HG03045 (cell line): ENCODE results near the gene RTRAF.

Experiments used
- ATAC-seq: cut with Tn5 transposase; IDR thresholded peaks from one replicate; pipeline ENCODE4 v1.9.1; 2021; ENCODE audit warnings: mild to moderate bottlenecking, moderate library complexity; ENCODE audit not compliant: unreplicated experiment

RTRAF gene

DNA sequence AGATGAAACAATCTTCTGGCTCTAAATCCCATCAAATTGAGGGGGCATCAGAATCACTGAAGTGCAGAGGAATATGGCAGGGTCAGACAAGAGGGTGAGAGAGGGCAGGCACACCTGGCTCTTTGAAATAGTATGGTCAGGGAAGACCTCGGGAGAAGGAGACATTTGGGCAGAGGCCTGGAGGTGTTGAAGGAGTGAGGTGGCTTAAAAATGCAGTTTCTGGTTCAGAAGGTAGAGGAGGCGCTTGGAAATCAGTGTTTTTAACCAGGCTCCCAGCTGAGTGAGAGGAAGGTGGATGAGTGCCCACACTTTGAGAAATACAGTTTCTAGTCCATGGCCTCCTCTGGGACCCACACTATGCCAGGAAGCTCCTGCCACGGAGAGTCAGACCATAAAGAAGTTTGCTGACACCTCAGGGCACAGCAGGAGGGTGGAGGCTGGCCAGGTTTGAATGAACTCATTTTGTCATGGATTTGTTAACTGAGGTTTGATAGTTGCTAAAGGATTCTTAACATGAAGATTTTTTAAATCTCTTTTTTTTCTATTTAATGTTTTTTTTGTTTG lies 59.4 kb downstream of the RTRAF start:
- no peak for ATAC-seq

DNA sequence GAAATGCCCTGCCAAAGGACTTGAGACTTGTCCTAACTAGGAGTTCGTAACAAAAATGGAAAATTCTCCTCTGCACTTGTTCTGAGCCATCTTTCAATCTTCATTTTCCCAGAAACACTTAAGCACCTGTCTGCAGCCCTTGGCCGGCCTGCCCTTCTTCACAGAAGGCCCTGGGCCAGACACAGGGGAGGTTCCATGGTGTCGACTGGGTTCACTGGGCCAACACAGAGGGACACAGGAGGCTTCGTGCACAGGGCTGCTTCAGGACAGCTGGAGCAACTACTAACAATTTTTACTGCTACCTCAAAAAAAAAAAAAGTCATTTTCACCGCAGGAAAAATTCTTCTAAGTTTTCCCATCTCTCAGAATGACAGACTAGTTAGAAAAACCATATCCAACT lies 59.9 kb downstream of the RTRAF start:
- no peak for ATAC-seq

DNA sequence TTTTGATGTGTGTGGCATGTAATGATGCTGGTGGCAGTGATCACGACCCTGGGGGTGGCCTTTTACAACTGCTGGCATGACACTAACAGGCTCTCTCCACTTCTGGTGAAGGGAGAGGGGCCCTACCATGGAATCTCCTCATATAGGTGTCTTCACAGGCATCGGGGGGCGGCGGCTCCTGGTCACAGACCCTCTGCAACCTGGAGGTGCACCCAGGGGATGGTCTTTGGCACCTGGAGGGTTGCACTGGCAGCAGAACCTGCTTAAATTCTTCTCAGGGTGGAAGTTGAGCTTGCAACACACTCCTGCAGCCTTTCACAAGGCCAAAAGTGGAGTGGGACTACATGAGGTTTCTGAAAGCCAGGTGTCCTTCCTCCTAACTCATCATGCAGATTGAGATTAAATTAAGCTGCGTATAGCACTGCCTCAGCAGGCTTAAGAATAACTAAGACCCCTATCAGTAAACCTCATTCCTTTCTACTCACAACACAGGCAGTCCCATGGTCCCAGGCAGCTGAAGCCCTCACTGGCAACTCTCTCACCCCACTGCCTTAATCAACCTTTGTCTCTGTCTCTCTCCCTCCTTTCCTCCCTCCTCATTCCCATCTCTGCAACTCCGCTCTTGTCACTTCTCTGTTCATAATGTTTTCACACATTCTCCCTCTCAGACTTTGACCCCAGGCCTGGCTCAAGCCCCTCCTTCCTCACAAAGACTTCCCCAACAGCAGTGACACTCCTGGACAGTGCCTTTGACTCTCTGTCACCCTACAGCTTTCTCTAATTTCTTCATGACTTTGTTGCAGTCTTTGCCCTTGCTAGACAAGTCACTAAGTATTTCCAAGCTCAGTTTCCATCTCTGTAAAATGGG lies 60.6 kb downstream of the RTRAF start:
- ATAC-seq: no peak

DNA sequence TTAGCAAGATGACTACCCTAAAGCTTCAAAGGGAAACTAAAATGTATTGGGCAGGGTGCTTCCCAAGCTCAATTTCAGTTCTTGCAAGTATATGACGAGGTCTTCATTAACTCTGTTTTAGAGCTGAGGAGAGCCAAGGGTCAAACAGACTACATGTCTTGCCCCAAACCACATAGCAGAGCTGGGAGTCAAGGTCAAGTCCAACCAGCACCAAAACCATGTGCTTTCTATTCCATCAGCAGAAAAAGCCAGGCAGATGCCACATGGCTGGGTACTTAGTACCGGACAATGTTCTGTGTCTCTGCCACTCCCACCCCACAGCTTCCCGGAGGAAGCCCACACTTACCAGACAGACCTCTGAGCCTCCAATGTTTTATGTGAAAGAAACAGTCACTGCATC lies 61.9 kb downstream of the RTRAF start:
- ATAC-seq: no peak

DNA sequence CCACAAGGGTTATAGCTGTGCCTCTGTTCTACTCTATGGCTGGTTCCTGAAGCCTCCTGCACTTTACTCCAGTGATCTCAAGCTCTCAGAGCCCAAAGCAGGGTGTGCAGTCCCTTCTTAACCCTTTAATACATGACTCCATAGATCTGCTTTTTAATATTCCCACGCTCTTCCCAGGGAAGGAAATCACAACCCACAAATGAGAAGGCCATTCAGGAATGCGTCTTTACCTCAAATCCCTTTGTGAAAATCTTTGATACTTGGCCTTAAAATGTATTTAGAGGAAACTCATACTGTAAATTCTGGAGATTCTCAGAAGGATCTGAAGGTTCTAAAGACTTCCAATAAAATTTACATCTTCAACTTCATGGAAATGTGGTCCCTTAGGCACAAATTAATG lies 62.5 kb downstream of the RTRAF start:
- ATAC-seq: no peak

DNA sequence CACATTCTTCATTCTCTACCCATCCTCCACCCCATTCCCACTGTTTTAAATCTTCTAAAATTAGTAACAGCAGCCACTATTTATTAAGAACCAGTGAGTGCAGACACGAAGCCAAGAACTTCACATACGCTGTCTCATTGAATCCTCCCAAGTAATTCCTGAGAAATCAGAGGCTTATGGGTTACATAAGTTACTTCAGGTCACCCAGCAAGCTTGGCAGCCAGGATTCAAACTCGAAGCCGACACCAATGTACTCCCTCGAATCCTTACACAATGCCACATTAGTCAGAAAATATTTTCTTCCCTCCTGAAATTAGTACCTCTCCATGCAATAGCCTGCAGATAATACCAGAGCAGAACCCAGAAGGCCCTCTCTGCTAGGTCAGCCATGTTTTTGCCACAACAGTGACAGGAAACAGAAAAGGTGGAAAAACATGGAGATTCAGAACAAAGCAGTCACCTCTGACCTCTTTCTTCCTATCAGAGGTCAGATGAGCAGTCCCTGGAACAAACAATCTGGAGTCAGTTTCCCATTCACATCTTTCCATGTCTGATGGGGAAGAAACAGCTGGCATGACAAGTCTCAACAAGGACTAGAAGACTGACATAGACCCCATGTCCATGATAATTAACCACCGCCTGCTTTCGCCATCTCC lies 63.1 kb downstream of the RTRAF start:
- ATAC-seq: no peak

DNA sequence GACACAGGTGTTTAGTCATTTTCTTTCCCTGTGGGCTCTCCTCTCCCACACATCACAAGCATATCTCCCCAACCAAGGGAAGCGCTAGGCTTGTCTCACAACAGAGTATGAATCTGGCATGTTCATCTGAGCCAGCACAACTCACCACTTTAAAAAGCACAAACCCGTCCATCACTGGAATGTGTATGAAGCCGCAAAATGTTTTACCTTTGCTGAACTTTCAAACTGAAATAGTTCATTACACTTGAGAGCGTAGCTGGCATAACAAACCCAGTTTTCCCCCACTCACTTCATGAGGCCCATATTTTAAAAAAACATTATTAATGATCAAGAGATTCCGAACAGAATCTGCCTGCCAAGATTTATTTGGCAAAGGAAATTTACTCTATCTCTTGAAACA lies 63.7 kb downstream of the RTRAF start:
- no peak for ATAC-seq

DNA sequence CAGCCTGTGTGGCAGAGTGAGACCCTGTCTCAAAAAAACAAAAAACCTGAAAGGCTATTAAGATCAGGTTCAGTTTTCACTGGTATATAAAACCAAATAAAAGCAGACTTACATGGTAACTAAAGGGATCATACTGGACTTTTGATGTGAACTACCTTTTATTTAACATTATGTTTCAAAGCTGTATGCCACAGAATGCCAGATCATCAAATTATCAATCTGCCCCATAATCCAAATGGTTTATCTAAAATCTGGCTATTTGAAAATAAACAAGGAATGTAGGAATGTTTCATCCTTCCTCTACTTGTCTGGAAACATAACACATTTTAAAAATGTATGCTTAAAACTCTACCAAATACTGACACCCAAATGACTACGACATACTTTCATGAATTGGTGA lies 65.3 kb downstream of the RTRAF start:
- ATAC-seq: no peak

DNA sequence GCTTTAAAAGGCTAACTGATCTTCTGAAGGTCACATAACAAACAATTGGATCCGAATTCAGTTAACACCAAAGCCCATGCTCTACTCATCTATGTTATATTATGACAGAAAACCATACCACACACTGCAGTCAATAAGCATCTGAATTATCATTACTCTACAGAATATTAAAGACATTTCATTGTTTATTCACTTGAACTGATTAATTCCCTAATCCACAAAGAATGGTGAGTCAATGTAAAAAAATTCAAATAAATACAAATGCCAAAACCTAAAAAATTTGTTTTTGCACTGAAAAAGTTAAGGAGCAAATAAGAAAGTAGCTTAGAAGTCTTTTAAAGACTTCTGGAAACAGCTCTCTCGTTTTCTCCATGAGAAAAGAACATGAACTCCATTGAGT lies 65.8 kb downstream of the RTRAF start:
- ATAC-seq: no peak

DNA sequence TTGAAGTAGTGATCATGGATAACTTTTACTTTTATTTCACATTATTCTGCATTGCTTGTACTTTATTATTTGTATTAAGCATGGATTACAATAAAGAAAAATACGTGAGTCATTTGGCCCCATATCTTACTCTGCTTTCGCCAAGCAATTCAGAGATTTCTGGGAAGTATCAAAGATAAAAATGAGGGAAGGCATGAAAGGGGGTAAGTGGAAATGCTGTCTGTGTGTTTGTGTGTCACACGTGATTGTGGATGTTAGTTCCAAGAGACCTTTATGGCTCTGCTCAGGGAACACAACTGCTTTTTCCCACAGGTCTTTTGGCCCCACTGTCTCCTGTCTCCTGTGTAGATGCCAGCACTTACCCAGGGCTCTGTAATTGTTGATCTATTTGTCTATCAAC lies 69.0 kb downstream of the RTRAF start:
- ATAC-seq: no peak

DNA sequence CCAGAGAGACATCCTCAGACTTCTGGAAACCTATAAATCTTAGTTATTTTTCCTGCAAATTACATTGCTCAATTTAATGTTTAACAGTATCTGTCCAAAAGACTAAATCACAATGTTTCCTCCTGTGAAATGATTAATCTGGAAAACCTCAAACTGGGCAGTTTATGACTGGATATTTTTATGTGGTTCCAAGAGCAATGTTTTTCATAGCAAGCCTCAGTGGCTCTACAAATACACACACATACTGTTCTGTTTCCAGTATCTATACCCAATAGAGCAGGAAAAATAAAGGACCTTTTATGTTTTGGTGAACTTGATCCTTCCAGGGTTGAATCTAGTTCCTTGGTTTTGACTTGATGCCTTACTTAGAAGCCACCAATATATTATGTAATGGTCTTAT lies 70.3 kb downstream of the RTRAF start:
- no peak for ATAC-seq

DNA sequence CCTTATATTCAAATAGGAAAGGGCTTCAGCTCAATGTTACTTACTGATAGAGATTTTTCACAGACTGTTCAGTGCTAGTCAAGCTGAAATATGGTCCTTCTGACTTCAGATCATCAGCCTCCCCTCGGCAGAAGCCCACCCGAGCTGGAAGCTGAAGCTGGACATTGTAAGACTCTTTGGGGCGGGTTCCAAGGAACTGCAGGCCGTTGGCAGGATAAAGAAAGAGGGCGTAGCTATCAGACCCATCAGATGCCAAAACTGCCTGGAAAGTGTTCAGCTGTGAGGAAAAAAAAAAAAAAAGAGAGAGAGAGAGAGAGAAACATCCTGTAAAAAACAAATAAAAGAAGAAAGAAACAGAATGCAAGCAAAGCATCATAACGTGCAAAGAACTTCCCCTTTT lies 70.7 kb downstream of the RTRAF start:
- no peak for ATAC-seq
